H1 (cell line): ENCODE results near the gene TC2N. TPM values are rescaled to one million over a fixed set of nuclear protein-coding genes. Genes with fewer than 3 reads are reported as not detected.

ENCODE experiments used
- CTCF ChIA-PET: fragments of 300-600 bp; sonication (Branson Sonifier 250); formaldehyde crosslinking; loops from one replicate; lab custom pipeline; 2021; ENCODE audit not compliant: partially characterized antibody; lab: Charles Lee
- POLR2A ChIA-PET: fragments of 300-600 bp; sonication (Branson Sonifier 250); formaldehyde crosslinking; loops from one replicate; lab custom pipeline; 2021; ENCODE audit warnings: inconsistent platforms; ENCODE audit not compliant: partially characterized antibody; lab: Charles Lee
- DNase-seq, 2 experiments: peaks; one replicate each; pipeline versions ENCODE4 v3.0.0 to v3.0.0-alpha.2; 2010 to 2022; ENCODE audit warnings: low spot score in 2 of 2, low read depth in 1 of 2, mixed read lengths in 1 of 2
- FAIRE-seq: peaks from 2 replicates; lab custom pipeline; 2011; peaks lifted over from hg19 to GRCh38; lab: Jason Lieb, UNC
- H2AFZ ChIP-seq: 2 replicates; pipeline ENCODE4 v1.8.1; 2012; ENCODE audit warnings: low read length, inconsistent platforms
- H2AK5ac ChIP-seq: 2 replicates; pipeline ENCODE4 v1.6.1; 2013; ENCODE audit warnings: low read depth, low read length
- H2BK120ac ChIP-seq: replicated peaks from 2 replicates; pipeline ENCODE3; 2013; ENCODE audit warnings: low read depth, low read length, inconsistent platforms
- H2BK12ac ChIP-seq: 2 replicates; pipeline ENCODE4 v1.6.1; 2013; ENCODE audit warnings: low read depth, low read length
- H2BK15ac ChIP-seq: 2 replicates; pipeline ENCODE4 v1.6.1; 2013; ENCODE audit warnings: low read length
- H2BK20ac ChIP-seq: 2 replicates; pipeline ENCODE4 v1.6.1; 2013; ENCODE audit warnings: low read length
- H2BK5ac ChIP-seq: 2 replicates; pipeline ENCODE4 v1.6.1; 2013; ENCODE audit warnings: low read depth, low read length
- H3K14ac ChIP-seq: 2 replicates; pipeline ENCODE4 v1.6.1; 2013; ENCODE audit warnings: inconsistent platforms; ENCODE audit not compliant: insufficient read length
- H3K18ac ChIP-seq: 2 replicates; pipeline ENCODE4 v1.6.1; 2013; ENCODE audit warnings: low read length; ENCODE audit errors: extremely low read depth
- H3K23ac ChIP-seq: 2 replicates; pipeline ENCODE4 v1.6.1; 2013; ENCODE audit warnings: inconsistent platforms; ENCODE audit not compliant: insufficient read length
- H3K23me2 ChIP-seq: 2 replicates; pipeline ENCODE4 v1.6.1; 2013; ENCODE audit warnings: low read depth, low read length
- H3K27ac ChIP-seq: 2 replicates; pipeline ENCODE4 v1.6.1; 2011; ENCODE audit warnings: low read depth, low read length, inconsistent platforms
- H3K27me3 ChIP-seq, 4 experiments: replicated peaks in 1 of 4; 1 replicate in 1 of 4; 2 replicates in 3 of 4; pipeline versions ENCODE4 v1.6.1 to v1.8.1; 2011 to 2013; ENCODE audit warnings: low read length in 3 of 4, mild to moderate bottlenecking in 3 of 4, inconsistent platforms in 2 of 4, mixed read lengths in 2 of 4, moderate library complexity in 1 of 4; ENCODE audit not compliant: control insufficient read depth in 3 of 4, insufficient read depth in 3 of 4; ENCODE audit errors: extremely low read depth in 1 of 4
- H3K36me3 ChIP-seq, 4 experiments: 2 replicates each; pipeline versions ENCODE4 v1.6.1 to v1.8.1; 2011 to 2013; ENCODE audit warnings: mild to moderate bottlenecking in 4 of 4, low read length in 3 of 4, moderate library complexity in 2 of 4, control low read depth in 1 of 4, inconsistent platforms in 1 of 4; ENCODE audit not compliant: insufficient read depth in 4 of 4, control insufficient read depth in 2 of 4
- H3K4ac ChIP-seq: replicated peaks from 2 replicates; pipeline ENCODE3; 2013; ENCODE audit warnings: low read length, low read depth, mixed read lengths, inconsistent platforms; ENCODE audit not compliant: insufficient read length
- H3K4me1 ChIP-seq, 4 experiments: replicated peaks in 1 of 4; 1 replicate in 1 of 4; 2 replicates in 3 of 4; pipeline versions ENCODE4 v1.6.1 to v1.8.1; 2011 to 2013; ENCODE audit warnings: low read length in 3 of 4, inconsistent platforms in 2 of 4, mixed read lengths in 1 of 4; ENCODE audit not compliant: insufficient read depth in 4 of 4, control insufficient read depth in 3 of 4
- H3K4me2 ChIP-seq, 2 experiments: 2 replicates each; pipeline versions ENCODE4 v1.6.1 to v1.8.1; 2011 to 2013; ENCODE audit warnings: low read depth in 2 of 2, low read length in 2 of 2, control low read depth in 1 of 2, inconsistent platforms in 1 of 2, mild to moderate bottlenecking in 1 of 2; ENCODE audit not compliant: insufficient read depth in 1 of 2
- H3K4me3 ChIP-seq, 4 experiments: fragments of 200-600, 300-600 bp in 1 of 4; sonication (generic), shearing (Covaris generic), sonication (Bioruptor Twin) in 1 of 4; 2 replicates each; pipeline versions ENCODE4 v1.5.1 to v1.8.1; 2011 to 2016; ENCODE audit warnings: low read length in 4 of 4, low read depth in 3 of 4, control low read depth in 2 of 4, inconsistent platforms in 2 of 4, mild to moderate bottlenecking in 2 of 4, mixed read lengths in 1 of 4, moderate library complexity in 1 of 4; ENCODE audit not compliant: insufficient read depth in 2 of 4; ENCODE audit errors: extremely low read depth in 1 of 4
- H3K56ac ChIP-seq: replicated peaks from 2 replicates; pipeline ENCODE3; 2013; ENCODE audit warnings: low read depth, mild to moderate bottlenecking, mixed read lengths, low read length, inconsistent platforms; ENCODE audit not compliant: insufficient read length
- H3K79me1 ChIP-seq: 2 replicates; pipeline ENCODE4 v1.6.1; 2013; ENCODE audit warnings: low read depth, low read length, control low read depth
- H3K79me2 ChIP-seq, 2 experiments: 2 replicates each; pipeline versions ENCODE4 v1.6.1 to v1.8.1; 2012 to 2013; ENCODE audit warnings: low read length in 2 of 2, mild to moderate bottlenecking in 2 of 2, inconsistent platforms in 1 of 2; ENCODE audit not compliant: insufficient read depth in 2 of 2, control insufficient read depth in 1 of 2
- H3K9ac ChIP-seq, 4 experiments: replicated peaks in 1 of 4; 1 replicate in 1 of 4; 2 replicates in 3 of 4; pipeline versions ENCODE4 v1.6.1 to v1.8.1; 2011 to 2013; ENCODE audit warnings: low read depth in 3 of 4, low read length in 3 of 4, control low read depth in 2 of 4, mild to moderate bottlenecking in 2 of 4, moderate library complexity in 2 of 4, inconsistent platforms in 1 of 4; ENCODE audit errors: extremely low read depth in 1 of 4
- H3K9me3 ChIP-seq, 2 experiments: 2 replicates each; pipeline versions ENCODE4 v1.6.1 to v1.8.1; 2012 to 2013; ENCODE audit warnings: mild to moderate bottlenecking in 2 of 2, moderate library complexity in 2 of 2, control low read depth in 1 of 2, inconsistent platforms in 1 of 2, low read depth in 1 of 2, low read length in 1 of 2, mixed read lengths in 1 of 2; ENCODE audit not compliant: insufficient read depth in 2 of 2
- H4K20me1 ChIP-seq, 2 experiments: replicated peaks in 1 of 2; 2 replicates each; pipeline versions ENCODE3 to v1.8.1; 2011 to 2013; ENCODE audit warnings: inconsistent platforms in 2 of 2, low read length in 2 of 2, mild to moderate bottlenecking in 1 of 2; ENCODE audit not compliant: insufficient read depth in 2 of 2, control insufficient read depth in 1 of 2
- H4K5ac ChIP-seq: 2 replicates; pipeline ENCODE4 v1.6.1; 2013; ENCODE audit warnings: low read length, low read depth, mixed read lengths, inconsistent platforms; ENCODE audit not compliant: insufficient read length
- H4K8ac ChIP-seq: 2 replicates; pipeline ENCODE4 v1.8.0; 2013; ENCODE audit warnings: mild to moderate bottlenecking, moderate library complexity, low read length, inconsistent platforms; ENCODE audit not compliant: insufficient read depth; ENCODE audit errors: extremely low read depth
- H4K91ac ChIP-seq: replicated peaks from 2 replicates; pipeline ENCODE3; 2013; ENCODE audit warnings: low read length, mixed read lengths, inconsistent platforms; ENCODE audit not compliant: insufficient read length
- CBX5 ChIP-seq: fragments of 300-800, 300-1000 bp; sonication (generic); IDR thresholded peaks from 2 replicates; pipeline ENCODE4 v1.7.1; 2016; ENCODE audit warnings: antibody characterized with exemption, low read length, low read depth
- CEBPB ChIP-seq: IDR thresholded peaks from 2 replicates; pipeline ENCODE4 v1.6.1; 2012; ENCODE audit warnings: low read depth, low read length
- HDAC2 ChIP-seq, 2 experiments: fragments of 300-600 bp in 1 of 2; sonication (generic) in 1 of 2; IDR thresholded peaks; 2 replicates each; pipeline ENCODE4 v1.6.1; 2011 to 2012; ENCODE audit warnings: low read depth in 2 of 2, low read length in 2 of 2, mild to moderate bottlenecking in 2 of 2, moderate library complexity in 2 of 2, borderline replicate concordance in 1 of 2, inconsistent platforms in 1 of 2
- JUN ChIP-seq: IDR thresholded peaks from 2 replicates; pipeline ENCODE4 v1.6.1; 2011; ENCODE audit warnings: low read depth, mild to moderate bottlenecking, improper control_type of control experiment, low read length
- POLR2AphosphoS5 ChIP-seq: IDR thresholded peaks from 2 replicates; pipeline ENCODE4 v1.6.1; 2011; ENCODE audit warnings: low read depth, low read length
- SRF ChIP-seq: IDR thresholded peaks from 2 replicates; pipeline ENCODE4 v1.6.1; 2011; ENCODE audit warnings: mild to moderate bottlenecking, low read depth, low read length, moderate library complexity
- WGBS, 2 experiments: shearing (Covaris generic) in 1 of 2; methylation state at CpG; one replicate each; pipeline versions ENCODE4 v1.1.6 to v1.1.7; 2013 to 2015; ENCODE audit warnings: low lambda C conversion rate in 2 of 2, mixed read lengths in 2 of 2, inconsistent platforms in 1 of 2, low coverage in 1 of 2, missing lambda C conversion rate in 1 of 2; ENCODE audit not compliant: insufficient replicate concordance in 2 of 2, insufficient coverage in 1 of 2, insufficient read length in 1 of 2; ENCODE audit errors: extremely low coverage in 1 of 2, missing lambda C conversion rate in 1 of 2; 5-methylcytosine and 5-hydroxymethylcytosine counted together
- polyA plus RNA-seq, 7 experiments: library from polyadenylated mRNA; depleted of rRNA in 3 of 7; stranded (reverse) in 5 of 7; unstranded in 2 of 7; fragments of >200 nt in 5 of 7; fragments of 200-250 nt in 2 of 7; gene quantifications; 1 replicate in 5 of 7; 2 replicates in 1 of 7; 4 replicates in 1 of 7; pipeline versions ENCODE4 v1.2.1 to v1.2.3, GENCODE V29; 2011 to 2013; ENCODE audit warnings: missing spikeins in 2 of 7, mixed read lengths in 2 of 7
- total RNA-seq: library from RNA; stranded (reverse); fragmentation: NEBNext Ultra II Directional; extraction: Animal tissue kit (Norgen Biotek cat#: 25700); gene quantifications from 2 replicates; pipeline ENCODE4 v1.2.1, GENCODE V29; 2021

Gene TC2N
- total and polyA plus RNA-seq, 2 of the 8 experiments (the other 6 are each of a cell fraction or from before 2014, with no cell fraction given): 9.7 to 36.2 TPM

GRCh38 chr14:91843437-91843836 lies 23.9 kb downstream of the TC2N start:
- Histone ChIP-seq H4K8ac (no peak overlapping the region), H2BK5ac (no peak overlapping the region), H3K9me3 (no peaks in the 10 kb centered on the region), H2AFZ (no peak overlapping the region), H4K91ac (no peak overlapping the region), H3K56ac (no peak overlapping the region), H3K4me2 (no peak overlapping the region), H3K27me3 (no peaks in the 10 kb centered on the region), H2BK20ac (no peak overlapping the region), H3K79me2 (no peaks in the 10 kb centered on the region), H3K18ac (no peak overlapping the region), H3K14ac (no peak overlapping the region), H3K27ac (no peak overlapping the region), H3K9ac (no peak overlapping the region), H2AK5ac (no peak overlapping the region), H4K5ac (no peak overlapping the region), H3K23ac (no peak overlapping the region), H3K4me1 (no peaks in the 10 kb centered on the region), H3K4me3 (no peak overlapping the region), H2BK120ac (no peak overlapping the region), H4K20me1 (no peaks in the 10 kb centered on the region), H3K23me2 (no peaks in the 10 kb centered on the region), H2BK15ac (no peak overlapping the region)
- WGBS, 2 experiments: 83% methylated on average over 4 of the region's 4 CpGs; no CpG with 5 or more reads in 1 of the 2 experiments
- ChIA-PET CTCF (interaction anchor here (0.8 kb wide), 1 partner anchor 16 kb away, joined by 3 read pairs; no protein-coding TSS in a partner anchor), POLR2A (no interaction called here)
- DNase-seq: no peak
- no peak for TF ChIP-seq SRF
- TF ChIP-seq CBX5: no peak
- no peak for TF ChIP-seq HDAC2 (IDR thresholded peaks at IDR 0.05; ENCODE audit: borderline replicate concordance in 1 of 2, low read depth in 2 of 2, low read length in 2 of 2)
- no peak for TF ChIP-seq CEBPB
- no peak for TF ChIP-seq POLR2AphosphoS5
- TF ChIP-seq JUN: no peak
- TF ChIP-seq, all 59 proteins: peak for 0
- no peaks in the 10 kb centered on the region for H3K36me3 ChIP-seq
- no peak overlapping the region for H2BK12ac ChIP-seq
- H3K4ac ChIP-seq: no peak overlapping the region
- FAIRE-seq: no peak
- H3K79me1 ChIP-seq: no peaks in the 10 kb centered on the region
